HCT116 (cell line): Measurements from ENCODE around the gene ZC3H12A.

Source experiments
- ATF3 ChIP-seq: IDR thresholded peaks from 2 replicates; pipeline ENCODE4 v1.6.1; 2012
- CBX3 ChIP-seq: IDR thresholded peaks from 2 replicates; pipeline ENCODE4 v1.6.1; 2012; ENCODE audit warnings: low read depth
- CTCF ChIP-seq, 3 experiments: fragments of 200-600 bp in 1 of 3; sonication (generic) in 1 of 3; IDR thresholded peaks in 2 of 3; conservative IDR thresholded peaks in 1 of 3; 2 replicates each; pipeline ENCODE4 v1.5.1; 2012 to 2017; ENCODE audit warnings: low read depth in 2 of 3, low read length in 2 of 3, antibody characterized with exemption in 1 of 3, borderline replicate concordance in 1 of 3, control low read depth in 1 of 3, mild to moderate bottlenecking in 1 of 3, mixed read lengths in 1 of 3, mixed run types in 1 of 3, moderate library complexity in 1 of 3; ENCODE audit not compliant: insufficient read depth in 1 of 3
- EZH2 ChIP-seq: fragments of 200-600 bp; sonication (generic); IDR thresholded peaks from 2 replicates; pipeline ENCODE4 v1.6.1; 2017; ENCODE audit warnings: antibody characterized with exemption, mixed run types
- EZH2phosphoT487 ChIP-seq: fragments of 200-600 bp; IDR thresholded peaks from 2 replicates; pipeline ENCODE4 v1.6.1; 2018; ENCODE audit warnings: antibody characterized with exemption, borderline replicate concordance
- FOSL1 ChIP-seq: IDR thresholded peaks from 2 replicates; pipeline ENCODE4 v1.6.1; 2012; ENCODE audit warnings: low read depth
- JUND ChIP-seq: IDR thresholded peaks from 2 replicates; pipeline ENCODE4 v1.6.1; 2012
- POLR2A ChIP-seq: IDR thresholded peaks from 2 replicates; pipeline ENCODE4 v1.7.0; 2011; ENCODE audit warnings: borderline replicate concordance; ENCODE audit not compliant: insufficient read depth, insufficient read length; ENCODE audit errors: extremely low read depth
- POLR2AphosphoS5 ChIP-seq: IDR thresholded peaks from 2 replicates; pipeline ENCODE4 v1.6.1; 2011; ENCODE audit warnings: mild to moderate bottlenecking, low read depth, low read length, moderate library complexity
- RAD21 ChIP-seq: IDR thresholded peaks from 2 replicates; pipeline ENCODE4 v1.6.1; 2012; ENCODE audit warnings: low read depth, mild to moderate bottlenecking
- REST ChIP-seq: IDR thresholded peaks from 2 replicates; pipeline ENCODE4 v1.6.1; 2012; ENCODE audit warnings: low read depth
- SP1 ChIP-seq: IDR thresholded peaks from 2 replicates; pipeline ENCODE4 v1.6.1; 2012; ENCODE audit warnings: low read depth
- SRF ChIP-seq: IDR thresholded peaks from 2 replicates; pipeline ENCODE4 v1.6.1; 2012; ENCODE audit warnings: low read depth
- TF ChIP-seq, protein P1 (sequence below): IDR thresholded peaks from 2 replicates; pipeline ENCODE4 v1.6.1; 2011; ENCODE audit warnings: mild to moderate bottlenecking, low read length, moderate library complexity; ENCODE audit not compliant: insufficient replicate concordance; ENCODE audit errors: extremely low read depth

GRCh38 chr1:37519613-37520012 lies 45.2 kb downstream of the ZC3H12A start:
- TF ChIP-seq REST = no peak
- no peak for TF ChIP-seq ATF3
- no peak for TF ChIP-seq POLR2A
- no peak for TF ChIP-seq CTCF (IDR thresholded peaks at IDR 0.05 in 2 of 3, conservative IDR thresholded peaks at IDR 0.05 in 1 of 3; ENCODE audit: borderline replicate concordance in 1 of 3, insufficient read depth in 1 of 3, low read depth in 2 of 3, low read length in 2 of 3)
- TF ChIP-seq EZH2phosphoT487 = no peak
- no peak for TF ChIP-seq SP1
- TF ChIP-seq, protein P1, sequence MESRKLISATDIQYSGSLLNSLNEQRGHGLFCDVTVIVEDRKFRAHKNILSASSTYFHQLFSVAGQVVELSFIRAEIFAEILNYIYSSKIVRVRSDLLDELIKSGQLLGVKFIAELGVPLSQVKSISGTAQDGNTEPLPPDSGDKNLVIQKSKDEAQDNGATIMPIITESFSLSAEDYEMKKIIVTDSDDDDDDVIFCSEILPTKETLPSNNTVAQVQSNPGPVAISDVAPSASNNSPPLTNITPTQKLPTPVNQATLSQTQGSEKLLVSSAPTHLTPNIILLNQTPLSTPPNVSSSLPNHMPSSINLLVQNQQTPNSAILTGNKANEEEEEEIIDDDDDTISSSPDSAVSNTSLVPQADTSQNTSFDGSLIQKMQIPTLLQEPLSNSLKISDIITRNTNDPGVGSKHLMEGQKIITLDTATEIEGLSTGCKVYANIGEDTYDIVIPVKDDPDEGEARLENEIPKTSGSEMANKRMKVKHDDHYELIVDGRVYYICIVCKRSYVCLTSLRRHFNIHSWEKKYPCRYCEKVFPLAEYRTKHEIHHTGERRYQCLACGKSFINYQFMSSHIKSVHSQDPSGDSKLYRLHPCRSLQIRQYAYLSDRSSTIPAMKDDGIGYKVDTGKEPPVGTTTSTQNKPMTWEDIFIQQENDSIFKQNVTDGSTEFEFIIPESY = no peak
- TF ChIP-seq EZH2 = no peak
- no peak for TF ChIP-seq JUND
- no peak for TF ChIP-seq POLR2AphosphoS5
- no peak for TF ChIP-seq SRF
- TF ChIP-seq FOSL1 = no peak
- no peak for TF ChIP-seq RAD21
- no peak for TF ChIP-seq CBX3
